GM23338 (cell line): ENCODE results near the gene MAP2K5. TPM values are rescaled to one million over a fixed set of nuclear protein-coding genes. Genes with fewer than 3 reads are reported as not detected.

ENCODE experiments used
- ATAC-seq: fragments of 200-7000 bp; cut with Tn5 transposase; 3 replicates; pipeline ENCODE4 v1.9.1; 2020
- DNase-seq: peaks from one replicate; pipeline ENCODE4 v3.0.0-alpha.2; 2015; ENCODE audit warnings: low spot score
- H2AFZ ChIP-seq: fragments of 200-600 bp; sonication (generic); 2 replicates; pipeline ENCODE4 v1.8.0; 2016; ENCODE audit warnings: antibody characterized with exemption, mild to moderate bottlenecking, moderate library complexity
- H3F3A ChIP-seq: fragments of 200-600 bp; sonication (generic); replicated peaks from 2 replicates; pipeline ENCODE4 v1.8.0; 2017; ENCODE audit warnings: antibody characterized with exemption, mixed run types, low read depth
- H3K27ac ChIP-seq: fragments of 200-600 bp; sonication (generic); 2 replicates; pipeline ENCODE4 v1.6.1; 2016; ENCODE audit warnings: low read depth
- H3K27me3 ChIP-seq: fragments of 200-600 bp; sonication (generic); 2 replicates; pipeline ENCODE4 v1.8.0; 2016; ENCODE audit warnings: mild to moderate bottlenecking, mixed run types, moderate library complexity; ENCODE audit not compliant: insufficient read depth
- H3K36me3 ChIP-seq: fragments of 200-600 bp; sonication (generic); 2 replicates; pipeline ENCODE4 v1.8.0; 2016; ENCODE audit warnings: mild to moderate bottlenecking; ENCODE audit not compliant: insufficient read depth
- H3K4me1 ChIP-seq: fragments of 200-600 bp; sonication (generic); 2 replicates; pipeline ENCODE4 v1.8.0; 2016; ENCODE audit warnings: mild to moderate bottlenecking, moderate library complexity; ENCODE audit not compliant: insufficient read depth
- H3K4me2 ChIP-seq: fragments of 200-600 bp; sonication (generic); 2 replicates; pipeline ENCODE4 v1.7.1; 2017; ENCODE audit warnings: mixed run types
- H3K4me3 ChIP-seq: fragments of 200-600 bp; sonication (generic); 2 replicates; pipeline ENCODE4 v1.6.1; 2016; ENCODE audit warnings: mixed run types
- H3K79me2 ChIP-seq: fragments of 200-600 bp; sonication (generic); replicated peaks from 2 replicates; pipeline ENCODE4 v1.8.0; 2017; ENCODE audit warnings: mild to moderate bottlenecking; ENCODE audit not compliant: insufficient read depth
- H3K9me2 ChIP-seq: fragments of 200-600 bp; sonication (generic); 2 replicates; pipeline ENCODE4 v1.8.0; 2017; ENCODE audit not compliant: insufficient read depth
- H4K20me1 ChIP-seq: fragments of 200-600 bp; sonication (generic); replicated peaks from 2 replicates; pipeline ENCODE4 v1.8.0; 2017; ENCODE audit warnings: mild to moderate bottlenecking; ENCODE audit not compliant: insufficient read depth
- H3K27ac Mint-ChIP-seq: 2 replicates; pipeline ENCODE4 v1.8.0; 2020; ENCODE audit warnings: inconsistent platforms, mild to moderate bottlenecking, moderate library complexity, mixed read lengths
- H3K27me3 Mint-ChIP-seq: 3 replicates; pipeline ENCODE4 v1.8.0; 2022; ENCODE audit warnings: low read depth, mild to moderate bottlenecking, moderate library complexity, mixed read lengths, inconsistent platforms; ENCODE audit not compliant: insufficient read depth, poor library complexity
- H3K36me3 Mint-ChIP-seq: 3 replicates; pipeline ENCODE4 v1.8.0; 2021; ENCODE audit warnings: low read depth, mild to moderate bottlenecking, inconsistent platforms, moderate library complexity, mixed read lengths
- H3K4me1 Mint-ChIP-seq: 3 replicates; pipeline ENCODE4 v1.8.0; 2020; ENCODE audit warnings: mild to moderate bottlenecking, inconsistent platforms, mixed read lengths
- H3K4me3 Mint-ChIP-seq: 3 replicates; pipeline ENCODE4 v1.8.0; 2021; ENCODE audit warnings: moderate library complexity, mild to moderate bottlenecking, inconsistent platforms, mixed read lengths
- H3K9me3 Mint-ChIP-seq: 3 replicates; pipeline ENCODE4 v1.8.0; 2020; ENCODE audit warnings: moderate library complexity, mild to moderate bottlenecking, inconsistent platforms, mixed read lengths
- CREB1 ChIP-seq: fragments of 250-450 bp; sonication (Bioruptor Pico); IDR thresholded peaks from 2 replicates; pipeline ENCODE4 v1.5.0; 2020; ENCODE audit warnings: low read depth, mild to moderate bottlenecking, moderate library complexity
- CTCF ChIP-seq, 2 experiments: fragments of 200-600 bp in 1 of 2; sonication (generic) in 1 of 2; conservative IDR thresholded peaks; 2 replicates each; pipeline versions ENCODE4 v1.5.1 to v1.6.1; 2016 to 2017; ENCODE audit warnings: antibody characterized with exemption in 2 of 2, low read depth in 2 of 2, mild to moderate bottlenecking in 2 of 2, moderate library complexity in 1 of 2
- ETS1 ChIP-seq: IDR thresholded peaks from 2 replicates; pipeline ENCODE4 v1.6.1; 2016; ENCODE audit warnings: antibody characterized with exemption
- EZH2 ChIP-seq: fragments of 200-600 bp; sonication (generic); IDR thresholded peaks from one replicate; pipeline ENCODE4 v1.8.0; 2017; ENCODE audit warnings: antibody characterized with exemption, mild to moderate bottlenecking, low read depth; ENCODE audit not compliant: unreplicated experiment
- EZH2phosphoT487 ChIP-seq: fragments of 200-600 bp; sonication (generic); IDR thresholded peaks from one replicate; pipeline ENCODE4 v1.8.1; 2018; ENCODE audit warnings: antibody characterized with exemption; ENCODE audit not compliant: unreplicated experiment
- JUNB ChIP-seq: IDR thresholded peaks from one replicate; pipeline ENCODE4 v1.6.1; 2016; ENCODE audit warnings: antibody characterized with exemption; ENCODE audit not compliant: unreplicated experiment
- NANOG ChIP-seq: IDR thresholded peaks from 2 replicates; pipeline ENCODE4 v1.6.1; 2016; ENCODE audit warnings: antibody characterized with exemption, borderline replicate concordance
- POLR2AphosphoS5 ChIP-seq: IDR thresholded peaks from 2 replicates; pipeline ENCODE4 v1.6.1; 2016; ENCODE audit warnings: antibody characterized with exemption, low read depth
- REST ChIP-seq: IDR thresholded peaks from one replicate; pipeline ENCODE4 v1.6.1; 2018; ENCODE audit warnings: antibody characterized with exemption; ENCODE audit not compliant: unreplicated experiment
- STAT1 ChIP-seq: IDR thresholded peaks from one replicate; pipeline ENCODE4 v1.6.1; 2016; ENCODE audit warnings: antibody characterized with exemption; ENCODE audit not compliant: unreplicated experiment
- ZNF114 ChIP-seq: fragments of 250-450 bp; sonication (Bioruptor Pico); IDR thresholded peaks from 2 replicates; pipeline ENCODE4 v1.5.0; 2020; ENCODE audit warnings: mild to moderate bottlenecking, moderate library complexity
- ZNF331 ChIP-seq: fragments of 250-450 bp; sonication (Bioruptor Pico); IDR thresholded peaks from 2 replicates; pipeline ENCODE4 v1.5.0; 2020; ENCODE audit warnings: low read depth, mild to moderate bottlenecking, moderate library complexity
- ZNF462 ChIP-seq: fragments of 250-450 bp; sonication (Bioruptor Pico); IDR thresholded peaks from 2 replicates; pipeline ENCODE4 v1.5.0; 2020; ENCODE audit warnings: mild to moderate bottlenecking, moderate library complexity
- polyA plus RNA-seq: library from polyadenylated mRNA; unstranded; fragments of >200 nt; fragmentation: Nextera tagmentation; extraction: Ambion mirVana; gene quantifications from 2 replicates; pipeline ENCODE4 v1.2.1, GENCODE V29; 2016
- total RNA-seq: library from RNA; depleted of rRNA; stranded (reverse); fragments of >200 nt; shearing (Covaris generic); gene quantifications from 2 replicates; pipeline ENCODE4 v1.2.3, GENCODE V29; 2014

MAP2K5 gene
- total and polyA plus RNA-seq, 2 experiments from 2014 or later = 6.5 to 13.6 TPM

- H3F3A ChIP-seq = no peaks in the 10 kb centered on the region; the same call in 1 of the 2 replicates
- ATAC-seq (no peak), DNase-seq (no peak)
- no peaks in the 10 kb centered on the region for H3K79me2 ChIP-seq
- Mint-ChIP-seq H3K9me3 (no peaks in the 10 kb centered on the region), H3K27me3 (peaks cover 11% of the 10 kb centered on the region), H3K4me3 (no peak overlapping the region), H3K27ac (no peak overlapping the region), H3K4me1 (peaks cover 3% of the 10 kb centered on the region; the same call in 1 of the 3 replicates), H3K36me3 (no peaks in the 10 kb centered on the region)
- no peaks in the 10 kb centered on the region for H3K9me2 ChIP-seq
- no peak for TF ChIP-seq NANOG
- no peak for TF ChIP-seq STAT1
- TF ChIP-seq ETS1 = no peak
- TF ChIP-seq EZH2phosphoT487 = no peak
- no peak for TF ChIP-seq REST
- TF ChIP-seq POLR2AphosphoS5 = no peak
- no peak for TF ChIP-seq ZNF462
- no peak for TF ChIP-seq ZNF331 (CRISPR knock-in tag)
- TF ChIP-seq CTCF (conservative IDR thresholded peaks at IDR 0.05; ENCODE audit: low read depth in 2 of 2) = no peak
- TF ChIP-seq CREB1 (CRISPR knock-in tag) = no peak
- TF ChIP-seq EZH2 = no peak
- no peak for TF ChIP-seq ZNF114 (CRISPR knock-in tag)
- no peak for TF ChIP-seq JUNB
- no peak overlapping the region for H3K4me3 ChIP-seq
- H3K4me1 ChIP-seq = no peaks in the 10 kb centered on the region
- H2AFZ ChIP-seq = no peak overlapping the region
- H3K36me3 ChIP-seq = no peaks in the 10 kb centered on the region
- no peaks in the 10 kb centered on the region for H3K27me3 ChIP-seq
- no peaks in the 10 kb centered on the region for H4K20me1 ChIP-seq
- H3K27ac ChIP-seq = no peak overlapping the region
- no peak overlapping the region for H3K4me2 ChIP-seq
Measured at GRCh38 chr15:67537771-67538170, 4.7 kb upstream of the MAP2K5 start.
